ENCODE data around the gene QRICH1. TPM values are rescaled to one million over a fixed set of nuclear protein-coding genes. Genes with fewer than 3 reads are reported as not detected.
A peak's percentile ranks its signal among the peaks of the same experiment; 100 is the strongest.

The QRICH1 gene
- total and polyA plus RNA-seq, 2 of the 13 experiments (the other 11 are each of a cell fraction or from before 2014, with no cell fraction given) = 52.6 to 102 TPM

DNA sequence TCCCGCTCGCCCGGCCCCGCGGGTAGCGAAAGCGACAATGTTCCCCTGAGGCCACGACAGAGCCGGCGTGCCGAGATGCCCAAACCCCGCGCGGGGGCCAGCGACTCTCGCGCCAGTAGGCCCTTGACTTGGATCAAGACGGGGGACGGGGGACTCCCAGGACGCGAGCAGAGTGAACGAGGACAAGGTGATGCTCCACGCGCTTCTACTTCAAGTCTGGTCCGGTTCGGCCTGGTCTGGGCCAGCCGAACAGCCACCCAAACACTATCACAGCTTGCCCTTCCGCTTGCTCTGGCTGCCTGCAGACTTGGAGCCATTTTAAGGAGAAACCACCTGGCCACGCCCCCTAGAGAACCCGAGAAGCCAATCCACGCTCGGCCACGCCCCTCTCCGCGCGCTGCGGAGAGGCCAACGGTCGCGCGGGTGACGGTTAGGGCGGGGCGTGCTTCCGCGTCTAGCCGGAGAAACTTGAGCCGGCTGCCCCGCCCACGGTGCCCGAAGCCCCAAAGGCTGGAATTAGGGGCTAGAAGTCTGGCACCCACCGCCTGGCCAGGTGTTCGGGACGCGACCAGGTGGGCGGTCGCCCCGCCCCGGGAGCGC lies 72.6 kb downstream of the QRICH1 start (continued):
- TF ChIP-seq, protein P1, sequence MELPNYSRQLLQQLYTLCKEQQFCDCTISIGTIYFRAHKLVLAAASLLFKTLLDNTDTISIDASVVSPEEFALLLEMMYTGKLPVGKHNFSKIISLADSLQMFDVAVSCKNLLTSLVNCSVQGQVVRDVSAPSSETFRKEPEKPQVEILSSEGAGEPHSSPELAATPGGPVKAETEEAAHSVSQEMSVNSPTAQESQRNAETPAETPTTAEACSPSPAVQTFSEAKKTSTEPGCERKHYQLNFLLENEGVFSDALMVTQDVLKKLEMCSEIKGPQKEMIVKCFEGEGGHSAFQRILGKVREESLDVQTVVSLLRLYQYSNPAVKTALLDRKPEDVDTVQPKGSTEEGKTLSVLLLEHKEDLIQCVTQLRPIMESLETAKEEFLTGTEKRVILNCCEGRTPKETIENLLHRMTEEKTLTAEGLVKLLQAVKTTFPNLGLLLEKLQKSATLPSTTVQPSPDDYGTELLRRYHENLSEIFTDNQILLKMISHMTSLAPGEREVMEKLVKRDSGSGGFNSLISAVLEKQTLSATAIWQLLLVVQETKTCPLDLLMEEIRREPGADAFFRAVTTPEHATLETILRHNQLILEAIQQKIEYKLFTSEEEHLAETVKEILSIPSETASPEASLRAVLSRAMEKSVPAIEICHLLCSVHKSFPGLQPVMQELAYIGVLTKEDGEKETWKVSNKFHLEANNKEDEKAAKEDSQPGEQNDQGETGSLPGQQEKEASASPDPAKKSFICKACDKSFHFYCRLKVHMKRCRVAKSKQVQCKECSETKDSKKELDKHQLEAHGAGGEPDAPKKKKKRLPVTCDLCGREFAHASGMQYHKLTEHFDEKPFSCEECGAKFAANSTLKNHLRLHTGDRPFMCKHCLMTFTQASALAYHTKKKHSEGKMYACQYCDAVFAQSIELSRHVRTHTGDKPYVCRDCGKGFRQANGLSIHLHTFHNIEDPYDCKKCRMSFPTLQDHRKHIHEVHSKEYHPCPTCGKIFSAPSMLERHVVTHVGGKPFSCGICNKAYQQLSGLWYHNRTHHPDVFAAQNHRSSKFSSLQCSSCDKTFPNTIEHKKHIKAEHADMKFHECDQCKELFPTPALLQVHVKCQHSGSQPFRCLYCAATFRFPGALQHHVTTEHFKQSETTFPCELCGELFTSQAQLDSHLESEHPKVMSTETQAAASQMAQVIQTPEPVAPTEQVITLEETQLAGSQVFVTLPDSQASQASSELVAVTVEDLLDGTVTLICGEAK (IDR thresholded peaks at IDR 0.05) = no peak
- TF ChIP-seq, protein P1 (CRISPR knock-in tag; IDR thresholded peaks at IDR 0.05) = peak; percentile 45
- TF ChIP-seq SP2 (CRISPR knock-in tag; IDR thresholded peaks at IDR 0.05) (peak; percentile 16), CBX1 (IDR thresholded peaks at IDR 0.05; ENCODE audit: low read depth) (peak; percentile 87), ATF7-NPFF (CRISPR knock-in tag; IDR thresholded peaks at IDR 0.05; ENCODE audit: low read depth) (peak; percentile 78), KDM1A (CRISPR knock-in tag; IDR thresholded peaks at IDR 0.05) (no peak), RELA (CRISPR knock-in tag; IDR thresholded peaks at IDR 0.05) (no peak), MIER3 (CRISPR knock-in tag; IDR thresholded peaks at IDR 0.05; ENCODE audit: borderline replicate concordance) (peak; percentile 81), AGO1 (IDR thresholded peaks at IDR 0.05; ENCODE audit: low read depth, low read length, poor library complexity, severe bottlenecking) (peak; percentile 23), SMARCC2 (IDR thresholded peaks at IDR 0.05) (no peak), ZNF496 (CRISPR knock-in tag; IDR thresholded peaks at IDR 0.05; ENCODE audit: insufficient replicate concordance) (no peak), CHD4 (IDR thresholded peaks at IDR 0.05; ENCODE audit: borderline replicate concordance, low read length) (no peak), ISL2 (CRISPR knock-in tag; IDR thresholded peaks at IDR 0.05) (peak; percentile 60; the same call in 1 of the 2 replicates), ZNF367 (CRISPR knock-in tag; IDR thresholded peaks at IDR 0.05; ENCODE audit: borderline replicate concordance) (peak; percentile 7), MYC (CRISPR knock-in tag; IDR thresholded peaks at IDR 0.05; ENCODE audit: borderline replicate concordance) (peak; percentile 77), ZNF746 (CRISPR knock-in tag; IDR thresholded peaks at IDR 0.05) (no peak; the same call in 1 of the 2 replicates)
- TF ChIP-seq, protein P2, sequence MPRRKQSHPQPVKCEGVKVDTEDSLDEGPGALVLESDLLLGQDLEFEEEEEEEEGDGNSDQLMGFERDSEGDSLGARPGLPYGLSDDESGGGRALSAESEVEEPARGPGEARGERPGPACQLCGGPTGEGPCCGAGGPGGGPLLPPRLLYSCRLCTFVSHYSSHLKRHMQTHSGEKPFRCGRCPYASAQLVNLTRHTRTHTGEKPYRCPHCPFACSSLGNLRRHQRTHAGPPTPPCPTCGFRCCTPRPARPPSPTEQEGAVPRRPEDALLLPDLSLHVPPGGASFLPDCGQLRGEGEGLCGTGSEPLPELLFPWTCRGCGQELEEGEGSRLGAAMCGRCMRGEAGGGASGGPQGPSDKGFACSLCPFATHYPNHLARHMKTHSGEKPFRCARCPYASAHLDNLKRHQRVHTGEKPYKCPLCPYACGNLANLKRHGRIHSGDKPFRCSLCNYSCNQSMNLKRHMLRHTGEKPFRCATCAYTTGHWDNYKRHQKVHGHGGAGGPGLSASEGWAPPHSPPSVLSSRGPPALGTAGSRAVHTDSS (CRISPR knock-in tag; conservative IDR thresholded peaks at IDR 0.05) = no peak
- TF ChIP-seq, protein P3, sequence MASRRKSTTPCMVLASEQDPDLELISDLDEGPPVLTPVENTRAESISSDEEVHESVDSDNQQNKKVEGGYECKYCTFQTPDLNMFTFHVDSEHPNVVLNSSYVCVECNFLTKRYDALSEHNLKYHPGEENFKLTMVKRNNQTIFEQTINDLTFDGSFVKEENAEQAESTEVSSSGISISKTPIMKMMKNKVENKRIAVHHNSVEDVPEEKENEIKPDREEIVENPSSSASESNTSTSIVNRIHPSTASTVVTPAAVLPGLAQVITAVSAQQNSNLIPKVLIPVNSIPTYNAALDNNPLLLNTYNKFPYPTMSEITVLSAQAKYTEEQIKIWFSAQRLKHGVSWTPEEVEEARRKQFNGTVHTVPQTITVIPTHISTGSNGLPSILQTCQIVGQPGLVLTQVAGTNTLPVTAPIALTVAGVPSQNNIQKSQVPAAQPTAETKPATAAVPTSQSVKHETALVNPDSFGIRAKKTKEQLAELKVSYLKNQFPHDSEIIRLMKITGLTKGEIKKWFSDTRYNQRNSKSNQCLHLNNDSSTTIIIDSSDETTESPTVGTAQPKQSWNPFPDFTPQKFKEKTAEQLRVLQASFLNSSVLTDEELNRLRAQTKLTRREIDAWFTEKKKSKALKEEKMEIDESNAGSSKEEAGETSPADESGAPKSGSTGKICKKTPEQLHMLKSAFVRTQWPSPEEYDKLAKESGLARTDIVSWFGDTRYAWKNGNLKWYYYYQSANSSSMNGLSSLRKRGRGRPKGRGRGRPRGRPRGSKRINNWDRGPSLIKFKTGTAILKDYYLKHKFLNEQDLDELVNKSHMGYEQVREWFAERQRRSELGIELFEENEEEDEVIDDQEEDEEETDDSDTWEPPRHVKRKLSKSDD (CRISPR knock-in tag; IDR thresholded peaks at IDR 0.05; ENCODE audit: low read depth) = no peak

Measured in HepG2 (cell line).